HG03039 (cell line): ENCODE measurements around the gene TOR4A.

Experiments
- ATAC-seq: cut with Tn5 transposase; IDR thresholded peaks from one replicate; pipeline ENCODE4 v1.9.1; 2021; ENCODE audit warnings: mild to moderate bottlenecking, moderate library complexity; ENCODE audit not compliant: unreplicated experiment

The TOR4A gene

GRCh38 chr9:137293482-137294090, 16.1 kb downstream of the TOR4A start:
- ATAC-seq, result no peak

GRCh38 chr9:137294091-137294680, 16.7 kb downstream of the TOR4A start:
- ATAC-seq, result no peak

- ATAC-seq, result no peak
Observed at GRCh38 chr9:137294681-137295237, 17.2 kb downstream of the TOR4A start.

GRCh38 chr9:137295238-137295811, 17.8 kb downstream of the TOR4A start:
- no peak for ATAC-seq

GRCh38 chr9:137295849-137296669, 18.5 kb downstream of the TOR4A start:
- ATAC-seq, result no peak

GRCh38 chr9:137296670-137297664, 19.4 kb downstream of the TOR4A start:
- ATAC-seq, result no peak

GRCh38 chr9:137297966-137298365, 20.4 kb downstream of the TOR4A start:
- ATAC-seq, result no peak

GRCh38 chr9:137298401-137299202, 21.1 kb downstream of the TOR4A start:
- ATAC-seq, result no peak

- no peak for ATAC-seq
Observed at GRCh38 chr9:137299203-137299565, 21.7 kb downstream of the TOR4A start.

GRCh38 chr9:137299938-137300337, 22.4 kb downstream of the TOR4A start:
- no peak for ATAC-seq

GRCh38 chr9:137300567-137301080, 23.1 kb downstream of the TOR4A start:
- no peak for ATAC-seq

GRCh38 chr9:137301081-137301947, 23.8 kb downstream of the TOR4A start:
- ATAC-seq, result peak; percentile 17

GRCh38 chr9:137302118-137302448, 24.6 kb downstream of the TOR4A start, which contains the start of gene NRARP:
NRARP (minus strand) TSS chr9:137302271; CDS start chr9:137301928, 343 bp downstream.
- peak; percentile 63 for ATAC-seq

GRCh38 chr9:137302449-137303150, 25.1 kb downstream of the TOR4A start:
- peak; percentile 30 for ATAC-seq

- ATAC-seq, result no peak
Observed at GRCh38 chr9:137303151-137303892, 25.8 kb downstream of the TOR4A start.

GRCh38 chr9:137303893-137304382, 26.4 kb downstream of the TOR4A start:
- ATAC-seq, result no peak
